DOHH2 (cell line): ENCODE data around the gene SNRPD1.

Experiments
- H3F3A ChIP-seq: fragments of 200-600 bp; sonication (generic), shearing (Covaris generic); 2 replicates; pipeline ENCODE4 v1.6.0; 2016; ENCODE audit warnings: antibody characterized with exemption, mild to moderate bottlenecking; ENCODE audit not compliant: control insufficient read depth, insufficient read depth
- H3K27ac ChIP-seq: fragments of 200-600 bp; sonication (generic); 2 replicates; pipeline ENCODE4 v1.5.1; 2014; ENCODE audit warnings: low read depth, mild to moderate bottlenecking, low read length, moderate library complexity
- H3K27me3 ChIP-seq: fragments of 200-600 bp; sonication (generic); 2 replicates; pipeline ENCODE4 v1.6.1; 2014; ENCODE audit warnings: mild to moderate bottlenecking, low read length, mixed read lengths; ENCODE audit not compliant: control insufficient read depth
- H3K36me3 ChIP-seq: fragments of 200-600 bp; sonication (generic); 2 replicates; pipeline ENCODE4 v1.6.1; 2014; ENCODE audit warnings: mild to moderate bottlenecking, low read length, moderate library complexity, mixed read lengths; ENCODE audit not compliant: control insufficient read depth
- H3K4me1 ChIP-seq: fragments of 200-600 bp; sonication (generic); 2 replicates; pipeline ENCODE4 v1.6.1; 2014; ENCODE audit warnings: mild to moderate bottlenecking, low read length, mixed read lengths; ENCODE audit not compliant: control insufficient read depth
- H3K4me2 ChIP-seq: fragments of 200-600 bp; sonication (generic); 2 replicates; pipeline ENCODE4 v1.6.0; 2014; ENCODE audit warnings: mild to moderate bottlenecking, low read length, moderate library complexity
- H3K4me3 ChIP-seq: fragments of 200-600 bp; sonication (generic); 2 replicates; pipeline ENCODE4 v1.5.1; 2014; ENCODE audit warnings: mild to moderate bottlenecking, low read length, mixed read lengths
- H3K79me2 ChIP-seq: fragments of 200-600 bp; sonication (generic); 2 replicates; pipeline ENCODE4 v1.6.1; 2014; ENCODE audit warnings: mild to moderate bottlenecking, low read length, mixed read lengths; ENCODE audit not compliant: control insufficient read depth
- H3K9me2 ChIP-seq: fragments of 200-600 bp; sonication (generic); replicated peaks from 2 replicates; pipeline ENCODE4 v1.6.1; 2014; ENCODE audit warnings: mild to moderate bottlenecking, low read length, mixed read lengths; ENCODE audit not compliant: control insufficient read depth
- H3K9me3 ChIP-seq: fragments of 200-600 bp; sonication (generic); 2 replicates; pipeline ENCODE4 v1.6.1; 2014; ENCODE audit warnings: antibody characterized with exemption, low read length, mixed read lengths; ENCODE audit not compliant: control insufficient read depth, insufficient read depth
- H4K20me1 ChIP-seq: fragments of 200-600 bp; sonication (generic); 2 replicates; pipeline ENCODE4 v1.6.0; 2014; ENCODE audit warnings: low read depth, mild to moderate bottlenecking, antibody characterized with exemption, low read length, moderate library complexity; ENCODE audit not compliant: control insufficient read depth, insufficient read depth
- EZH2phosphoT487 ChIP-seq: fragments of 200-600 bp; sonication (generic); IDR thresholded peaks from 2 replicates; pipeline ENCODE4 v1.6.1; 2017; ENCODE audit warnings: borderline replicate concordance, mild to moderate bottlenecking, antibody characterized with exemption, low read length, moderate library complexity, mixed read lengths
- TF ChIP-seq, protein P1 (sequence below): fragments of 200-600 bp; sonication (generic); IDR thresholded peaks from one replicate; pipeline ENCODE4 v1.5.1; 2014; ENCODE audit warnings: antibody characterized with exemption, mild to moderate bottlenecking, low read depth, low read length; ENCODE audit not compliant: poor library complexity, severe bottlenecking

Gene SNRPD1

DNA sequence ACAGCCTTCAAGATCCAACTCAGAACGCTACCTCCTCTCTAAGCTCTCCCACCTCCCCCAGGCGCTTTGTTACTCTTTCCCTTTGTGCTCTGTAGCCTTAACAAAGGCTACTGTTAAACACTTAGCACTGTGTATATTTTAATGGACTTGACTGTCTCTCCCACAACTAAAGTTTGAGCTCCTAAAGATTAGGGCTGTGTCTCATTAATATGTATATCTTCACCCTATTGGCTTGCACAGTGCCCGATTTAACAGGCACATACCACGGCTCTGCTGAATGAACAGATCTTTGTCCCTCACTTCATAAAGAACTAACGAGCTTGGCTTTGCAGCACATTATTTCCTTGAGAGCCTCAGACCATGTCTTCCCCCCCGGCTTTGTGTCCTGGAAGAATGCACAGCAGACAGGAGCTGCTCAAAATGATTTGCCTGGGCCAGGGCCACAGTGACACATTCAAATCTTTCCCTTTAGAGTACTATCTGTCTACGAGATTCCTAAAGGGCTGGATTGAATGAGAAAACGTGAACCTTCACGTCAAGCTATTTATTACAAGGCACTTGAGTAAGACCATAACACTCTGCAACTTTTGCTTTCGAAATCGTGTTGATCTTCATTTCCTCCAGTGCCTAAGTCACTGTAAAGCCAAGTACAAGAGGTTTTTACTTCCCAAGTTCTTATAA, 70.4 kb downstream of the SNRPD1 start:
- peak overlapping the region; percentile 5 for H3K4me3 ChIP-seq
- H3K9me2 ChIP-seq, result no peaks in the 10 kb centered on the region
- H3F3A ChIP-seq, result peaks cover 10% of the 10 kb centered on the region
- peaks cover 69% of the 10 kb centered on the region for H3K36me3 ChIP-seq
- no peaks in the 10 kb centered on the region for H3K9me3 ChIP-seq
- H3K27ac ChIP-seq, result no peak overlapping the region; the same call in 1 of the 2 replicates
- no peaks in the 10 kb centered on the region for H4K20me1 ChIP-seq
- peak overlapping the region; percentile 51 for H3K4me2 ChIP-seq
- no peaks in the 10 kb centered on the region for H3K27me3 ChIP-seq
- no peak for TF ChIP-seq EZH2phosphoT487
- TF ChIP-seq, protein P1, sequence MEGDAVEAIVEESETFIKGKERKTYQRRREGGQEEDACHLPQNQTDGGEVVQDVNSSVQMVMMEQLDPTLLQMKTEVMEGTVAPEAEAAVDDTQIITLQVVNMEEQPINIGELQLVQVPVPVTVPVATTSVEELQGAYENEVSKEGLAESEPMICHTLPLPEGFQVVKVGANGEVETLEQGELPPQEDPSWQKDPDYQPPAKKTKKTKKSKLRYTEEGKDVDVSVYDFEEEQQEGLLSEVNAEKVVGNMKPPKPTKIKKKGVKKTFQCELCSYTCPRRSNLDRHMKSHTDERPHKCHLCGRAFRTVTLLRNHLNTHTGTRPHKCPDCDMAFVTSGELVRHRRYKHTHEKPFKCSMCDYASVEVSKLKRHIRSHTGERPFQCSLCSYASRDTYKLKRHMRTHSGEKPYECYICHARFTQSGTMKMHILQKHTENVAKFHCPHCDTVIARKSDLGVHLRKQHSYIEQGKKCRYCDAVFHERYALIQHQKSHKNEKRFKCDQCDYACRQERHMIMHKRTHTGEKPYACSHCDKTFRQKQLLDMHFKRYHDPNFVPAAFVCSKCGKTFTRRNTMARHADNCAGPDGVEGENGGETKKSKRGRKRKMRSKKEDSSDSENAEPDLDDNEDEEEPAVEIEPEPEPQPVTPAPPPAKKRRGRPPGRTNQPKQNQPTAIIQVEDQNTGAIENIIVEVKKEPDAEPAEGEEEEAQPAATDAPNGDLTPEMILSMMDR, result no peak
- peaks cover 31% of the 10 kb centered on the region for H3K79me2 ChIP-seq
- peaks cover 57% of the 10 kb centered on the region for H3K4me1 ChIP-seq
